OCI-LY1 (cell line): ENCODE results near the gene KIF17.

Source experiments
- EZH2 ChIP-seq: fragments of 200-600 bp; sonication (generic), shearing (Covaris generic); IDR thresholded peaks from 2 replicates; pipeline ENCODE4 v1.8.0; 2017; ENCODE audit warnings: borderline replicate concordance, mixed run types, mild to moderate bottlenecking, antibody characterized with exemption, low read length, moderate library complexity, mixed read lengths
- TF ChIP-seq, protein P1 (sequence below): fragments of 200-600 bp; sonication (generic), shearing (Covaris generic); IDR thresholded peaks from 2 replicates; pipeline ENCODE4 v1.5.1; 2017; ENCODE audit warnings: mild to moderate bottlenecking, antibody characterized with exemption, low read length, moderate library complexity, mixed read lengths

- TF ChIP-seq, protein P1, sequence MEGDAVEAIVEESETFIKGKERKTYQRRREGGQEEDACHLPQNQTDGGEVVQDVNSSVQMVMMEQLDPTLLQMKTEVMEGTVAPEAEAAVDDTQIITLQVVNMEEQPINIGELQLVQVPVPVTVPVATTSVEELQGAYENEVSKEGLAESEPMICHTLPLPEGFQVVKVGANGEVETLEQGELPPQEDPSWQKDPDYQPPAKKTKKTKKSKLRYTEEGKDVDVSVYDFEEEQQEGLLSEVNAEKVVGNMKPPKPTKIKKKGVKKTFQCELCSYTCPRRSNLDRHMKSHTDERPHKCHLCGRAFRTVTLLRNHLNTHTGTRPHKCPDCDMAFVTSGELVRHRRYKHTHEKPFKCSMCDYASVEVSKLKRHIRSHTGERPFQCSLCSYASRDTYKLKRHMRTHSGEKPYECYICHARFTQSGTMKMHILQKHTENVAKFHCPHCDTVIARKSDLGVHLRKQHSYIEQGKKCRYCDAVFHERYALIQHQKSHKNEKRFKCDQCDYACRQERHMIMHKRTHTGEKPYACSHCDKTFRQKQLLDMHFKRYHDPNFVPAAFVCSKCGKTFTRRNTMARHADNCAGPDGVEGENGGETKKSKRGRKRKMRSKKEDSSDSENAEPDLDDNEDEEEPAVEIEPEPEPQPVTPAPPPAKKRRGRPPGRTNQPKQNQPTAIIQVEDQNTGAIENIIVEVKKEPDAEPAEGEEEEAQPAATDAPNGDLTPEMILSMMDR = no peak
- no peak for TF ChIP-seq EZH2
Measured at GRCh38 chr1:20726932-20727745, 9.3 kb upstream of the KIF17 start.
